ENCODE results near the gene HBS1L. TPM values are rescaled to one million over a fixed set of nuclear protein-coding genes. Genes with fewer than 3 reads are reported as not detected.

HBS1L gene
- total RNA-seq, 1 experiment from 2014 or later = 89.4 TPM

GRCh38 chr6:135064586-135064985 is 10.0 kb upstream of the HBS1L start:
- ATAC-seq (no peak), DNase-seq (ENCODE audit: low read depth, low spot score) (no peak)
- BruUV-seq (replicated peaks) = no TSS peak
- ChIA-PET CTCF (no interaction called here), POLR2A (no interaction called here), RAD21 (ENCODE audit: low non-redundant PET in 1 of 2, low total read pairs in 2 of 2, uncharacterized antibody in 2 of 2, unreplicated experiment in 2 of 2) (interaction anchor here in 1 of 2 experiments (0.6 kb wide), 1 partner anchor 291 kb away, joined by 3 read pairs; no protein-coding TSS in a partner anchor)
- Histone ChIP-seq H3K27ac (ENCODE audit: low read depth, low read length) (no peak overlapping the region), H3K9me3 (ENCODE audit: control insufficient read depth in 1 of 2, insufficient read depth in 1 of 2, low read depth in 1 of 2, low read length in 2 of 2) (no peaks in the 10 kb centered on the region), H3K4me2 (ENCODE audit: low read length) (no peak overlapping the region), H3K4me3 (replicated peaks in 1 of 2; ENCODE audit: low read depth in 1 of 2, low read length in 2 of 2) (no peak overlapping the region), H3K27me3 (ENCODE audit: insufficient read depth, low read length) (no peaks in the 10 kb centered on the region), H3K4me1 (ENCODE audit: control insufficient read depth in 1 of 2, insufficient read depth in 2 of 2, low read length in 2 of 2) (no peaks in the 10 kb centered on the region), H3K79me2 (ENCODE audit: insufficient read depth, low read length) (no peaks in the 10 kb centered on the region), H3K36me3 (ENCODE audit: control insufficient read depth in 1 of 2, insufficient read depth in 2 of 2, low read length in 2 of 2) (no peaks in the 10 kb centered on the region), H3K9me2 (ENCODE audit: insufficient read depth) (no peaks in the 10 kb centered on the region), H2AFZ (ENCODE audit: low read depth, low read length, poor library complexity, severe bottlenecking) (no peak overlapping the region), H4K20me1 (ENCODE audit: insufficient read depth) (no peaks in the 10 kb centered on the region), H3K9ac (ENCODE audit: low read length) (no peak overlapping the region)
- intact Hi-C loops (cut with micrococcal nuclease) = no loop called here
- TF ChIP-seq SP1 (IDR thresholded peaks at IDR 0.05; ENCODE audit: low read depth) (no peak), ATF3 (IDR thresholded peaks at IDR 0.05) (no peak), POLR2A (IDR thresholded peaks at IDR 0.05; ENCODE audit: borderline replicate concordance, extremely low read depth, insufficient read depth, insufficient read length) (no peak), EZH2 (IDR thresholded peaks at IDR 0.05) (no peak), ZFX (IDR thresholded peaks at IDR 0.05) (no peak)

- TF ChIP-seq SIN3A (IDR thresholded peaks at IDR 0.05; ENCODE audit: low read depth) (no peak), JUND (IDR thresholded peaks at IDR 0.05) (no peak), MAX (IDR thresholded peaks at IDR 0.05) (no peak), ELF1 (IDR thresholded peaks at IDR 0.05; ENCODE audit: borderline replicate concordance, low read depth) (no peak), SRF (IDR thresholded peaks at IDR 0.05; ENCODE audit: low read depth) (no peak), REST (IDR thresholded peaks at IDR 0.05; ENCODE audit: low read depth) (no peak), ZBTB33 (IDR thresholded peaks at IDR 0.05; ENCODE audit: extremely low read depth, insufficient replicate concordance, low read length) (no peak), CBX3 (IDR thresholded peaks at IDR 0.05; ENCODE audit: low read depth) (no peak), EGR1 (IDR thresholded peaks at IDR 0.05; ENCODE audit: low read depth) (no peak), TCF7L2 (IDR thresholded peaks at IDR 0.05; ENCODE audit: borderline replicate concordance, extremely low read depth, insufficient read depth, insufficient read length) (no peak), FOSL1 (IDR thresholded peaks at IDR 0.05; ENCODE audit: low read depth) (no peak), ZNF274 (IDR thresholded peaks at IDR 0.05; ENCODE audit: low read depth, low read length) (no peak), POLR2AphosphoS5 (IDR thresholded peaks at IDR 0.05; ENCODE audit: low read depth, low read length) (no peak), SP1 (IDR thresholded peaks at IDR 0.05; ENCODE audit: low read depth) (no peak)
- ATAC-seq (no peak), DNase-seq (ENCODE audit: low read depth, low spot score) (no peak)
- no peaks in the 10 kb centered on the region for H3K9me2 ChIP-seq (ENCODE audit: insufficient read depth)
- no peaks in the 10 kb centered on the region for H4K20me1 ChIP-seq (ENCODE audit: insufficient read depth)
- H3K36me3 ChIP-seq (ENCODE audit: control insufficient read depth in 1 of 2, insufficient read depth in 2 of 2, low read length in 2 of 2) = no peaks in the 10 kb centered on the region
- no peaks in the 10 kb centered on the region for H3K79me2 ChIP-seq (ENCODE audit: insufficient read depth, low read length)
- no peaks in the 10 kb centered on the region for H3K27me3 ChIP-seq (ENCODE audit: insufficient read depth, low read length)
- no peak overlapping the region for H3K9ac ChIP-seq (ENCODE audit: low read length)
- H3K4me1 ChIP-seq (ENCODE audit: control insufficient read depth in 1 of 2, insufficient read depth in 2 of 2, low read length in 2 of 2) = no peaks in the 10 kb centered on the region
- no peak overlapping the region for H3K4me2 ChIP-seq (ENCODE audit: low read length)
- no peak overlapping the region for H3K4me3 ChIP-seq (replicated peaks in 1 of 2; ENCODE audit: low read depth in 1 of 2, low read length in 2 of 2)
- no peak overlapping the region for H2AFZ ChIP-seq (ENCODE audit: low read depth, low read length, poor library complexity, severe bottlenecking)
- BruUV-seq (replicated peaks) = no TSS peak
- RAD21 ChIA-PET (ENCODE audit: low non-redundant PET in 1 of 2, low total read pairs in 2 of 2, uncharacterized antibody in 2 of 2, unreplicated experiment in 2 of 2) = no interaction called here
- CTCF ChIA-PET = no interaction called here
- H3K27ac ChIP-seq (ENCODE audit: low read depth, low read length) = no peak overlapping the region
- H3K9me3 ChIP-seq (ENCODE audit: control insufficient read depth in 1 of 2, insufficient read depth in 1 of 2, low read depth in 1 of 2, low read length in 2 of 2) = no peaks in the 10 kb centered on the region
- POLR2A ChIA-PET = interaction anchor here (1.7 kb wide), 1 partner anchor 9 kb away, joined by 6 read pairs; the partner anchor contains the start of gene HBS1L
- intact Hi-C loops (cut with micrococcal nuclease) = no loop called here
These were observed 9.3 kb upstream of the HBS1L start for GRCh38 chr6:135063926-135064325.
